SU-DHL-6 (cell line): ENCODE data around the gene APOL4.

Experiments used
- EZH2phosphoT487 ChIP-seq: fragments of 200-600 bp; sonication (generic), shearing (Covaris generic); conservative IDR thresholded peaks from 2 replicates; pipeline ENCODE4 v1.6.1; 2018; ENCODE audit warnings: mild to moderate bottlenecking, antibody characterized with exemption, low read length, moderate library complexity, mixed read lengths
- TF ChIP-seq, protein P1 (sequence below): fragments of 200-600 bp; sonication (generic); IDR thresholded peaks from one replicate; pipeline ENCODE4 v1.5.1; 2017; ENCODE audit warnings: antibody characterized with exemption, mild to moderate bottlenecking, low read length, moderate library complexity; ENCODE audit not compliant: insufficient read depth, poor library complexity, severe bottlenecking

DNA sequence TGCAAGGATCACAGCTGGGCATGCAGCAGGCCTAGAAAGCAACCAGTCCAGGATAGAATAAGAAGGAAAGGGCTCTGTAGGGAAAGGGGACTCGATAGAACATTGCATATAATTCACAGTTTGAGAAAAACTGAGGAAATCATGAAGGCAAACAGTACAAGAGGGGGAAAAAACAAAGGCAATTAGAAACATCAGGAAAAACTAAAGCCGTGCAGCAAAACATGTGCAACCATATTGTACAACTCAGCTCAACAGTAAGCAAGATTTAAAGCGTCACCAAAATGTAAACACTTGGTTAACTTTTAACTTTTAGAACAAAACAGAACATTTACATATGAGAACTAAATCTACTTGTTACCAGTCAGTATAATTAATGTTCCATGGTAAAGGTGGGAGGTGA, 49.5 kb downstream of the APOL4 start:
- TF ChIP-seq, protein P1, sequence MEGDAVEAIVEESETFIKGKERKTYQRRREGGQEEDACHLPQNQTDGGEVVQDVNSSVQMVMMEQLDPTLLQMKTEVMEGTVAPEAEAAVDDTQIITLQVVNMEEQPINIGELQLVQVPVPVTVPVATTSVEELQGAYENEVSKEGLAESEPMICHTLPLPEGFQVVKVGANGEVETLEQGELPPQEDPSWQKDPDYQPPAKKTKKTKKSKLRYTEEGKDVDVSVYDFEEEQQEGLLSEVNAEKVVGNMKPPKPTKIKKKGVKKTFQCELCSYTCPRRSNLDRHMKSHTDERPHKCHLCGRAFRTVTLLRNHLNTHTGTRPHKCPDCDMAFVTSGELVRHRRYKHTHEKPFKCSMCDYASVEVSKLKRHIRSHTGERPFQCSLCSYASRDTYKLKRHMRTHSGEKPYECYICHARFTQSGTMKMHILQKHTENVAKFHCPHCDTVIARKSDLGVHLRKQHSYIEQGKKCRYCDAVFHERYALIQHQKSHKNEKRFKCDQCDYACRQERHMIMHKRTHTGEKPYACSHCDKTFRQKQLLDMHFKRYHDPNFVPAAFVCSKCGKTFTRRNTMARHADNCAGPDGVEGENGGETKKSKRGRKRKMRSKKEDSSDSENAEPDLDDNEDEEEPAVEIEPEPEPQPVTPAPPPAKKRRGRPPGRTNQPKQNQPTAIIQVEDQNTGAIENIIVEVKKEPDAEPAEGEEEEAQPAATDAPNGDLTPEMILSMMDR: no peak
- no peak for TF ChIP-seq EZH2phosphoT487
